WTC11 (cell line): ENCODE data around the gene USF2. TPM values are rescaled to one million over a fixed set of nuclear protein-coding genes. Genes with fewer than 3 reads are reported as not detected.

Experiments
- ATAC-seq: fragments of 200-7000 bp; cut with Tn5 transposase; 2 replicates; pipeline ENCODE4 v1.10.0; 2021; ENCODE audit warnings: mild to moderate bottlenecking, moderate library complexity
- CTCF ChIA-PET: fragments of 300-600 bp; sonication (Branson Sonifier 250); formaldehyde crosslinking; loops from one replicate; lab custom pipeline; 2021; ENCODE audit warnings: antibody characterized with exemption; lab: Charles Lee
- POLR2A ChIA-PET: fragments of 350-600 bp; sonication (Branson Sonifier 250); formaldehyde crosslinking; loops from one replicate; lab custom pipeline; 2021; ENCODE audit warnings: antibody characterized with exemption; lab: Charles Lee
- DNase-seq: peaks from one replicate; pipeline ENCODE4 v3.0.0; 2021; ENCODE audit warnings: low spot score
- H3K27ac Mint-ChIP-seq: 2 replicates; pipeline ENCODE4 v1.8.0; 2021; ENCODE audit warnings: mixed read lengths
- H3K27me3 Mint-ChIP-seq: 2 replicates; pipeline ENCODE4 v1.8.0; 2021; ENCODE audit warnings: low read depth, mild to moderate bottlenecking, moderate library complexity, mixed read lengths
- H3K36me3 Mint-ChIP-seq: 2 replicates; pipeline ENCODE4 v1.8.0; 2021; ENCODE audit warnings: mixed read lengths
- H3K4me1 Mint-ChIP-seq: 2 replicates; pipeline ENCODE4 v1.8.0; 2022; ENCODE audit warnings: mixed read lengths
- H3K4me3 Mint-ChIP-seq: 2 replicates; pipeline ENCODE4 v1.8.0; 2021; ENCODE audit warnings: mild to moderate bottlenecking, moderate library complexity, mixed read lengths
- H3K9me3 Mint-ChIP-seq: 2 replicates; pipeline ENCODE4 v1.8.0; 2021; ENCODE audit warnings: mixed read lengths
- CREM ChIP-seq: sonication (generic); formaldehyde crosslinking; IDR thresholded peaks from 2 replicates; pipeline ENCODE4 v1.8.1; 2022; ENCODE audit warnings: mild to moderate bottlenecking, missing genetic modification reagents, moderate library complexity
- NFYB ChIP-seq: sonication (generic); formaldehyde crosslinking; conservative IDR thresholded peaks from 2 replicates; pipeline ENCODE4 v1.8.0; 2022; ENCODE audit warnings: low read depth, missing genetic modification reagents
- NR2C2 ChIP-seq: sonication (generic); formaldehyde crosslinking; IDR thresholded peaks from 2 replicates; pipeline ENCODE4 v1.8.0; 2022; ENCODE audit warnings: mild to moderate bottlenecking, missing genetic modification reagents
- RORB ChIP-seq: fragments of 250-450 bp; sonication (Bioruptor Pico); IDR thresholded peaks from 2 replicates; pipeline ENCODE4 v1.9.0; 2021; ENCODE audit warnings: mild to moderate bottlenecking
- TCF7 ChIP-seq: sonication (generic); formaldehyde crosslinking; IDR thresholded peaks from 2 replicates; pipeline ENCODE4 v1.8.0; 2022; ENCODE audit warnings: mild to moderate bottlenecking, low read depth, missing genetic modification reagents, moderate library complexity
- ZBTB21 ChIP-seq: sonication (generic); formaldehyde crosslinking; IDR thresholded peaks from 2 replicates; pipeline ENCODE4 v1.8.1; 2023; ENCODE audit warnings: mild to moderate bottlenecking, missing genetic modification reagents, borderline replicate concordance
- ZNF121 ChIP-seq: sonication (generic); formaldehyde crosslinking; IDR thresholded peaks from 2 replicates; pipeline ENCODE4 v1.8.0; 2023; ENCODE audit warnings: missing genetic modification reagents
- ZNF396 ChIP-seq: fragments of 250-450 bp; sonication (Bioruptor Pico); IDR thresholded peaks from 2 replicates; pipeline ENCODE4 v1.8.0; 2021; ENCODE audit warnings: mild to moderate bottlenecking, moderate library complexity, borderline replicate concordance
- ZNF671 ChIP-seq: fragments of 250-450 bp; sonication (Bioruptor Pico); IDR thresholded peaks from 2 replicates; pipeline ENCODE4 v1.8.0; 2021; ENCODE audit warnings: mild to moderate bottlenecking
- total RNA-seq: library from RNA; stranded (reverse); gene quantifications from 3 replicates; pipeline ENCODE4 v1.2.3, GENCODE V29; 2021
- TF ChIP-seq, protein P1 (sequence below): sonication (generic); formaldehyde crosslinking; IDR thresholded peaks from 2 replicates; pipeline ENCODE4 v1.8.1; 2023; ENCODE audit warnings: mild to moderate bottlenecking, moderate library complexity, missing genetic modification reagents
- TF ChIP-seq, protein P2 (sequence below): sonication (generic); formaldehyde crosslinking; IDR thresholded peaks from 2 replicates; pipeline ENCODE4 v1.8.1; 2022; ENCODE audit warnings: mild to moderate bottlenecking, moderate library complexity, missing genetic modification reagents
- TF ChIP-seq, protein P3 (sequence below): sonication (generic); formaldehyde crosslinking; IDR thresholded peaks from 2 replicates; pipeline ENCODE4 v1.8.1; 2022; ENCODE audit warnings: missing genetic modification reagents, borderline replicate concordance
- TF ChIP-seq, protein P4 (sequence below): sonication (generic); formaldehyde crosslinking; IDR thresholded peaks from 2 replicates; pipeline ENCODE4 v1.8.0; 2022; ENCODE audit warnings: mild to moderate bottlenecking, missing genetic modification reagents

The USF2 gene
- total RNA-seq, 1 experiment from 2014 or later: 109 TPM

DNA sequence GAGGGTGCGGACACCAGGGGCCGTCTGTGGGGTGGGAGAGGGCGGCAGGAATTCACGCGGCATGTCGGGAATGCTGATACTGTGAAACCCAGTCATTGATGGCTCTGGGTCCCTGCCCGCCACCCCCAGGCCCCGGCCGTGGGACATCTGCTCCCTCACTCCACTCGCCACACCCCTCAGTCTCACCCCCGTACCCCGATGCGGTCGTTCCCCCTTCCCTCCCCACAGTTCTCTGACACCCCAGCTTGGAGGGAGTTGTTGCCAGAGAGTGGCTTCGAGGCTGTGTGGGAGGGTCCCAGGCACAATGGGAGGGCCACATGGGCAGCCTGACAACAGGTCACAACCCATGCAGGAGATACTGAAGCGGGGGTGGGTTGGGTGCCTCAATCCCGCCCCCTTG lies 25.0 kb downstream of the USF2 start:
- Mint-ChIP-seq H3K27ac (no peak overlapping the region), H3K27me3 (no peaks in the 10 kb centered on the region; the same call in 1 of the 2 replicates)
- no peak for ATAC-seq

DNA sequence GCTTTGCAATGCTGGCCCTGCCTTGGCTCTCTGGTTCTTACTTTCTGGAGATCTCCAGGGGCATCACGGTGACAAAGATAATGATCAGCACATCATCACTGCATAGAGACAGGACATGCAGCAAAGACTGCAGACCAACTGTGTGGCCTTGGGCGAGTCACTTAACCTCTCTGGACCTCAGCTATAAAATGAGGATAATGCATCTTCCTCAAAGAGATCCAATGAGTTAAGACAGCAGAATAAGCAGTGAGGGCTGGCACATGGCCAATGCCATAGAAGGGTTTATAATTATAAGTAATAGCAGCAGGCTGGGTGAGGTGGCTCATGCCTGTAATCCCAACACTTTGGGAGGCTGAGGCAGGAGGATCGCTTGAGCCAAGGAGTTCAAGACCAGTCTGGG lies 25.6 kb downstream of the USF2 start:
- no peak for ATAC-seq
- CTCF ChIA-PET: interaction anchor here (1.0 to 2.2 kb wide), 5 partner anchors 10 to 179 kb away, joined by 3 to 12 read pairs (median 3); no protein-coding TSS in a partner anchor
- DNase-seq: no peak
- no peak overlapping the region for H3K27ac Mint-ChIP-seq
- no peaks in the 10 kb centered on the region for H3K9me3 Mint-ChIP-seq
- H3K4me1 Mint-ChIP-seq: peaks cover 14% of the 10 kb centered on the region
- no peak overlapping the region for H3K4me3 Mint-ChIP-seq
- POLR2A ChIA-PET: no interaction called here
- H3K27me3 Mint-ChIP-seq: no peaks in the 10 kb centered on the region; the same call in 1 of the 2 replicates
- no peaks in the 10 kb centered on the region for H3K36me3 Mint-ChIP-seq
- TF ChIP-seq RORB (CRISPR knock-in tag) (no peak), NFYB (CRISPR knock-in tag) (no peak), ZNF671 (CRISPR knock-in tag) (no peak), TCF7 (no peak), CREM (no peak)
- TF ChIP-seq, protein P1, sequence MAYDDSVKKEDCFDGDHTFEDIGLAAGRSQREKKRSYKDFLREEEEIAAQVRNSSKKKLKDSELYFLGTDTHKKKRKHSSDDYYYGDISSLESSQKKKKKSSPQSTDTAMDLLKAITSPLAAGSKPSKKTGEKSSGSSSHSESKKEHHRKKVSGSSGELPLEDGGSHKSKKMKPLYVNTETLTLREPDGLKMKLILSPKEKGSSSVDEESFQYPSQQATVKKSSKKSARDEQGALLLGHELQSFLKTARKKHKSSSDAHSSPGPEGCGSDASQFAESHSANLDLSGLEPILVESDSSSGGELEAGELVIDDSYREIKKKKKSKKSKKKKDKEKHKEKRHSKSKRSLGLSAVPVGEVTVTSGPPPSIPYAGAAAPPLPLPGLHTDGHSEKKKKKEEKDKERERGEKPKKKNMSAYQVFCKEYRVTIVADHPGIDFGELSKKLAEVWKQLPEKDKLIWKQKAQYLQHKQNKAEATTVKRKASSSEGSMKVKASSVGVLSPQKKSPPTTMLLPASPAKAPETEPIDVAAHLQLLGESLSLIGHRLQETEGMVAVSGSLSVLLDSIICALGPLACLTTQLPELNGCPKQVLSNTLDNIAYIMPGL (CRISPR knock-in tag): no peak
- TF ChIP-seq, all 79 proteins: peak for 0

More for the DNA sequence above, 25.0 kb downstream of the USF2 start:
- no peaks in the 10 kb centered on the region for H3K9me3 Mint-ChIP-seq
- no peak overlapping the region for H3K4me3 Mint-ChIP-seq
- H3K36me3 Mint-ChIP-seq: no peaks in the 10 kb centered on the region
- peaks cover 14% of the 10 kb centered on the region for H3K4me1 Mint-ChIP-seq
- TF ChIP-seq NR2C2 (CRISPR knock-in tag): peak; percentile 52; the same call in 1 of the 2 replicates
- TF ChIP-seq, protein P2, sequence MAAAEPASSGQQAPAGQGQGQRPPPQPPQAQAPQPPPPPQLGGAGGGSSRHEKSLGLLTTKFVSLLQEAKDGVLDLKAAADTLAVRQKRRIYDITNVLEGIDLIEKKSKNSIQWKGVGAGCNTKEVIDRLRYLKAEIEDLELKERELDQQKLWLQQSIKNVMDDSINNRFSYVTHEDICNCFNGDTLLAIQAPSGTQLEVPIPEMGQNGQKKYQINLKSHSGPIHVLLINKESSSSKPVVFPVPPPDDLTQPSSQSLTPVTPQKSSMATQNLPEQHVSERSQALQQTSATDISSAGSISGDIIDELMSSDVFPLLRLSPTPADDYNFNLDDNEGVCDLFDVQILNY: no peak
- ChIA-PET POLR2A (no interaction called here), CTCF (interaction anchor here (1.0 to 2.2 kb wide), 2 partner anchors 13 to 59 kb away, joined by 3 to 12 read pairs; no protein-coding TSS in a partner anchor)
- DNase-seq: peak; percentile 23

DNA sequence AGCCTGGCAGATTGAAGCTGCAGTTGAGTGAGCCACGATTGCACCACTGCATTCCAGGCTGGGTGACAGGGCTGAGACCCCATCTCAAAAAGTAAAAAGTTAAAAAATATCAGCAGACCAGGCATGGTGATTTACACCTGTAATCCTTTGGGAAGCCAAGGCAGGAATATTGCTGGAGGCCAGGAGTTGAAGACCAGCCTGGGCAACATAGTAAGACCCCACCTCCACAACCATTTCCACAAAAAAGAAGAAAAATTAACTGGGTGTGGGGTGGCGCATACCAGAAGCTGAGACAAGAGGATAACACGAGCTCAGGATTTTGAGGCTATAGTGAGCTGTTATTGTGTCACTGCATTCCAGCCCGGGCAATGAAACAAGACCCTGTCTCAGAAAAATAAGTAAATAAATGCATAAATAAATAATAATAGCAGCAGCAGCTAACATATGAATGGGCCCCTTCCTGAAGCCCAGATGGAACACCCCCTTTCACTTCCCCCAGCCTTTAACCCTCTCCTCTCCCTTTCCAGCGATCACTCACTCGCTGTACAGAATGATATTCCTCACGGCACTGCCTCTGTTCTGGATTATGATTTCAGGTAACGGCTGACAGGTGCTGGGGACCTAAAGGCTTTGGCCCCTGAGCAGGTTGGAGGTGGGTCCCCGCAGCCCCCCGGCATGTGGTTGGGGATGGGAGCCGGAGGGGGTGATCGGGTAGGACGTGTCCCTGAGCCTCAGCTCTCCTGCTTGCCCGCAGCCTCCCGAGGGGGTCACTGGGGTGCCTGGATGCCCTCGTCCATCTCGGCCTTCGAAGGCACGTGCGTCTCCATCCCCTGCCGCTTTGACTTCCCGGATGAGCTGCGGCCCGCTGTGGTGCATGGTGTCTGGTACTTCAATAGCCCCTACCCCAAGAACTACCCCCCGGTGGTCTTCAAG lies 26.4 kb downstream of the USF2 start:
- TF ChIP-seq ZBTB21 (CRISPR knock-in tag) (no peak), ZNF121 (peak; percentile 30; the same call in 1 of the 2 replicates)
- TF ChIP-seq, protein P3, sequence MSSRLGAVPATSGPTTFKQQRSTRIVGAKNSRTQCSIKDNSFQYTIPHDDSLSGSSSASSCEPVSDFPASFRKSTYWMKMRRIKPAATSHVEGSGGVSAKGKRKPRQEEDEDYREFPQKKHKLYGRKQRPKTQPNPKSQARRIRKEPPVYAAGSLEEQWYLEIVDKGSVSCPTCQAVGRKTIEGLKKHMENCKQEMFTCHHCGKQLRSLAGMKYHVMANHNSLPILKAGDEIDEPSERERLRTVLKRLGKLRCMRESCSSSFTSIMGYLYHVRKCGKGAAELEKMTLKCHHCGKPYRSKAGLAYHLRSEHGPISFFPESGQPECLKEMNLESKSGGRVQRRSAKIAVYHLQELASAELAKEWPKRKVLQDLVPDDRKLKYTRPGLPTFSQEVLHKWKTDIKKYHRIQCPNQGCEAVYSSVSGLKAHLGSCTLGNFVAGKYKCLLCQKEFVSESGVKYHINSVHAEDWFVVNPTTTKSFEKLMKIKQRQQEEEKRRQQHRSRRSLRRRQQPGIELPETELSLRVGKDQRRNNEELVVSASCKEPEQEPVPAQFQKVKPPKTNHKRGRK (CRISPR knock-in tag): no peak
- H3K36me3 Mint-ChIP-seq: no peaks in the 10 kb centered on the region
- no peak overlapping the region for H3K4me3 Mint-ChIP-seq
- H3K27me3 Mint-ChIP-seq: no peaks in the 10 kb centered on the region; the same call in 1 of the 2 replicates
- ChIA-PET CTCF (interaction anchor here (0.6 to 2.2 kb wide), 11 partner anchors 11 to 228 kb away, joined by 3 to 12 read pairs (median 4); partner anchors contain the start of genes FFAR3 and LGI4), POLR2A (no interaction called here)
- no peaks in the 10 kb centered on the region for H3K9me3 Mint-ChIP-seq
- H3K27ac Mint-ChIP-seq: no peak overlapping the region
- no peak for DNase-seq
- H3K4me1 Mint-ChIP-seq: peaks cover 14% of the 10 kb centered on the region
- ATAC-seq: no peak

DNA sequence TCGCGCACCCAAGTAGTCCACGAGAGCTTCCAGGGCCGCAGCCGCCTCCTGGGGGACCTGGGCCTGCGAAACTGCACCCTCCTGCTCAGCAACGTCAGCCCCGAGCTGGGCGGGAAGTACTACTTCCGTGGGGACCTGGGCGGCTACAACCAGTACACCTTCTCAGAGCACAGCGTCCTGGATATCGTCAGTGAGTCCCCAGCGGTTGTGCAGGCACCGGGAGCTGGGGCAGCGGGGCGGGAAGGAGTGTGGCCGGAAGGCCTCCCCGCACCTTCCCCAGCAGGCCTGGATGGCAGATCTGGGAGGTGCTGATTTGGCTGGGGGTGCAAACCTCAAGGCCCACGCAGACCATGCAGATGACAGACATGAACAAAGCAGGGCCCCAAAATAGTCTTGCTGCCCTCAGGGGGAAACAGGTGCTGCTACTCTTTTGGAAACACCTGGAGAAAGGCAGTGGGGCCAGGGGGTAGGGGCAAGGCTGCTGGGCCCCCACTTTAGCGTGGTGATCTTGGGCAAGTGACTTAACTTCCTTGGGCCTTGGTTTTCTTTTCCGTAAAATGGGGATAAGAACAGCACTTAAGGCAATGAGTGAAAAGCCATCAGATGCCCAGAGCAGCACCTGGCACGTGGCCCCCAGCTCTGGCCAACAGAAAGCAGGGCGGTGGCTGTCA lies 27.2 kb downstream of the USF2 start:
- Mint-ChIP-seq H3K36me3 (no peaks in the 10 kb centered on the region), H3K9me3 (no peaks in the 10 kb centered on the region), H3K27me3 (no peaks in the 10 kb centered on the region; the same call in 1 of the 2 replicates), H3K27ac (no peak overlapping the region), H3K4me1 (peaks cover 11% of the 10 kb centered on the region), H3K4me3 (no peak overlapping the region)
- ChIA-PET POLR2A (no interaction called here), CTCF (interaction anchor here (0.6 to 2.2 kb wide), 11 partner anchors 11 to 577 kb away, joined by 3 to 12 read pairs (median 4); partner anchors contain the start of genes FFAR3 and LGI4)
- DNase-seq: peak; percentile 48
- ATAC-seq: peak; percentile 52
- no peak for TF ChIP-seq ZNF396 (CRISPR knock-in tag)
- TF ChIP-seq, protein P4, sequence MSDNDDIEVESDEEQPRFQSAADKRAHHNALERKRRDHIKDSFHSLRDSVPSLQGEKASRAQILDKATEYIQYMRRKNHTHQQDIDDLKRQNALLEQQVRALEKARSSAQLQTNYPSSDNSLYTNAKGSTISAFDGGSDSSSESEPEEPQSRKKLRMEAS (CRISPR knock-in tag): peak; percentile 80
